KOPT-K1 (cell line): ENCODE data around the gene DACT2.

Source experiments
- H3K27ac ChIP-seq: fragments of 200-600 bp; sonication (generic); 2 replicates; pipeline ENCODE4 v1.5.1; 2016; ENCODE audit warnings: antibody characterized with exemption, mild to moderate bottlenecking, low read depth, low read length; ENCODE audit not compliant: poor library complexity, severe bottlenecking
- H3K36me3 ChIP-seq: fragments of 200-600 bp; sonication (generic); 2 replicates; pipeline ENCODE4 v1.5.1; 2017; ENCODE audit warnings: antibody characterized with exemption, mild to moderate bottlenecking, low read length, moderate library complexity; ENCODE audit not compliant: insufficient read depth
- H3K9me3 ChIP-seq: fragments of 200-600 bp; sonication (generic); 2 replicates; pipeline ENCODE4 v1.5.1; 2017; ENCODE audit warnings: antibody characterized with exemption, low read length, mild to moderate bottlenecking; ENCODE audit not compliant: insufficient read depth, poor library complexity, severe bottlenecking

DACT2 gene

DNA sequence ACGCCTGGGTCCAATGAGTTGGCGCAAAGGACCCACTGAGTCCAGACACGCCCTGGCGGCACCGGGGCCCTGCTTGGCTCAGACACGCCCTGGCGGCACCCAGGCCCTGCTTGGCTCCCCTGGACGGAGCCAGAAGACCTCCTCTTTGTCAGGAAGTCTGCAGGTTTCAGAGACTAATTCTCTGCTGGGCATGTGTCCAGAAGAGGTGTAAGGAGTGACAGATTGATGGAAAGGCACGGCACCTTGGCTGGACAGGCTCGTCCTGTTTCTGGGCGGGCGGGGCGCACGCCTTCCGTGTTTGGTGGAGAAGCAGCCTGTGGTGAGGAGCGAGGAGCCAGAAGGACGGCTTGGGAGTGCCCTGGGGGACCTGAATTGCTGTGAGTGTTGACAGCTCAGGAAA, 23.1 kb upstream of the DACT2 start:
- H3K36me3 ChIP-seq: no peaks in the 10 kb centered on the region
- no peak overlapping the region for H3K27ac ChIP-seq
- no peaks in the 10 kb centered on the region for H3K9me3 ChIP-seq

GRCh38 chr6:168341280-168341900, 21.8 kb upstream of the DACT2 start:
- Histone ChIP-seq H3K9me3 (no peaks in the 10 kb centered on the region), H3K36me3 (no peaks in the 10 kb centered on the region), H3K27ac (no peak overlapping the region)

GRCh38 chr6:168340819-168341218, 21.2 kb upstream of the DACT2 start:
- Histone ChIP-seq H3K9me3 (no peaks in the 10 kb centered on the region), H3K27ac (no peak overlapping the region), H3K36me3 (no peaks in the 10 kb centered on the region)

GRCh38 chr6:168338777-168339176, 19.2 kb upstream of the DACT2 start:
- Histone ChIP-seq H3K9me3 (no peaks in the 10 kb centered on the region), H3K36me3 (no peaks in the 10 kb centered on the region), H3K27ac (no peak overlapping the region)

DNA sequence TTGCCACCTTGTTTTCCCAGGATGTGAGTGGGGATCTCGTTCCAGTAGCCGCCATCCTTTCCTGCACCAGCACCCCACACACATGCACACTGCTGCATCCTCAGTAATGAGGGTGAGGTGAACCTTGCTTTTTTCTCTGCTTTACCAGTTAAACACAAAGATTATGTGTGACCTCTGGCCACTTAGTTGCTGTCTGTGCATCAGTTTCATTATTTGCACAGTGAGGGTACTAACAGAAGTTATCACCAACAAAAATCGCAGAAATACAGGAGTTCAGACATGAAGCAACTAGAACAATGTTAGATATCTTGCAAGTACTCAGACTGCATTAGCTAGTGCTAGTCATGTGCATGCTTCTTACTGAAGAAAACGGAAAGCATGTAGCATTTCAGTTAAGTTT, 17.4 kb upstream of the DACT2 start:
- no peaks in the 10 kb centered on the region for H3K9me3 ChIP-seq
- H3K27ac ChIP-seq: no peak overlapping the region
- H3K36me3 ChIP-seq: no peaks in the 10 kb centered on the region

GRCh38 chr6:168333989-168334388, 14.4 kb upstream of the DACT2 start:
- Histone ChIP-seq H3K9me3 (no peaks in the 10 kb centered on the region), H3K27ac (no peak overlapping the region), H3K36me3 (no peaks in the 10 kb centered on the region)

- Histone ChIP-seq H3K27ac (no peak overlapping the region), H3K36me3 (no peaks in the 10 kb centered on the region), H3K9me3 (no peaks in the 10 kb centered on the region)
These were observed 13.9 kb upstream of the DACT2 start for GRCh38 chr6:168333491-168333890.

- Histone ChIP-seq H3K36me3 (no peaks in the 10 kb centered on the region), H3K9me3 (no peaks in the 10 kb centered on the region), H3K27ac (no peak overlapping the region)
These were observed 13.5 kb upstream of the DACT2 start for GRCh38 chr6:168333039-168333438.

DNA sequence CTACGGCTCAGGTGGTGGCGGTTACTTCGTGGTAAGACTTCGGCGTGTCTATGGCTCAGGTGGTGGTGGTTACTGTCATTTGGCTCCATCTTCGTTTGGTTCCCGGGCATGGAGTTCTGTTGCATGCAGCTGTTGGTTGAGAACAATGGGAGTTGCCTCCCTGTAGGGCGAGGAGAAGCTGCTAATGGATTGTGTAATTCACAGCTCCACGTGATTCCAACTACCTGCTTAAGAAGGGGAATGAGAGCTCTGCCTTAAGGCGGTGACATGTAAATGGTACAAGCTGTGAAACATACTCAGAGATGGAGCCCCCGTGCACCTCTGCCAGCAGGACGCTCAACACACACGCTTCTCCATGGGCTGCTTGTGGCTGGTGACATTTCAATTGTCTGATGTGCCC, 12.4 kb upstream of the DACT2 start:
- Histone ChIP-seq H3K36me3 (no peaks in the 10 kb centered on the region), H3K27ac (no peak overlapping the region), H3K9me3 (no peaks in the 10 kb centered on the region)

DNA sequence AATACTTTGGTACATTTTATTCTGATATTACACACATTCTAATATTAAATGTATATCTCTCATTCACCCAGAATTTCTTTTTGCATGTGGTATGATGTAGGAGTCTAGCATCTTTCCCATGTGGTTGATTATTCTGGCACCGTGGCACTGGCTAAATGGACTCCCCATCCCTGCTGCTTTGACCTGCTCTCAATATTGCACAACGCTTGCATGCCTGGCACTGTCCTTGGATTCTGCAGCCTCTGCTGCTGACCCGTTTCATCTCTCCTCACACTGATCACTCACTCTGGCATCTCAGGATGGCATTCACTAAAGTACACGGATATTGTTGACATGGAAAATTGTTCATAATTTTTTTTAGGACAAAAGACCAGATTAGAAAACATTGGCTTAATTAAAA, 11.5 kb upstream of the DACT2 start:
- Histone ChIP-seq H3K27ac (no peak overlapping the region), H3K9me3 (no peaks in the 10 kb centered on the region), H3K36me3 (no peaks in the 10 kb centered on the region)

DNA sequence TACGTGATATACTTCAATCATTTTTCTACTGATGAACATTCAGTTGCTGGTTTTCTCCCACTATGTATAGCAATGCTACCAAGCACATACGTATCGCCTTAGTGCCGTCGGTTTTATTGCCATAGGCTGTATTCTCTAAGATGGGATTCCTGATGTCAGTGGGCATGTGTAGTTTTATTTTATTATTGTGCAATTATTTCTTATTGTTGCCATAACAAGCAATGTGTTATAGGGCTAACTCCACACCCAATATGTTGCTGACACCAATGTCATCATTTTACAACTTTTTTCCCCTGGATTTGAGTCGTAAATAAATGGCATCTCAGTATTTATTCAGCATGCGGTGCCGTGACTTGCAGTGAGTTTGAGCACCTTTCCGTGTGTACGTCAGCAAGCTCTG, 10.8 kb upstream of the DACT2 start:
- no peak overlapping the region for H3K27ac ChIP-seq
- no peaks in the 10 kb centered on the region for H3K36me3 ChIP-seq
- no peaks in the 10 kb centered on the region for H3K9me3 ChIP-seq

DNA sequence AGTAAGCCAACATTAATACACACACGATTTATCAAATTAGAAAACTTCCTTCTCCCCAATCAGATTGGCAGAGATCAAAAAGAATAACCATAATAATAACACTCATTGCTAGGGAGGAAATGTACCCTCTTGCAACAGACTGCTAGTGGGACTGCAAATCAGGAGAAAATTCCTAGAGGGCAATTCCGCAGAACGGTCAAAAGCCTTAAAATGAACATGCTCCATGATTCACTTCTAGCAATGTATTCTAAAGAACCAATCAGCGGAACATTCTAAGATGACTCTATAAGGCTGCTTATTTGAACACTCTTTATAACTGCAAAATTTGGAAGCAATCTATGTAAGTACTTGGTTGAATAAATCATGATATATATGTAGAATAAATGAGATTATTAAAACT, 8.5 kb upstream of the DACT2 start:
- no peak overlapping the region for H3K27ac ChIP-seq
- no peaks in the 10 kb centered on the region for H3K36me3 ChIP-seq
- no peaks in the 10 kb centered on the region for H3K9me3 ChIP-seq

DNA sequence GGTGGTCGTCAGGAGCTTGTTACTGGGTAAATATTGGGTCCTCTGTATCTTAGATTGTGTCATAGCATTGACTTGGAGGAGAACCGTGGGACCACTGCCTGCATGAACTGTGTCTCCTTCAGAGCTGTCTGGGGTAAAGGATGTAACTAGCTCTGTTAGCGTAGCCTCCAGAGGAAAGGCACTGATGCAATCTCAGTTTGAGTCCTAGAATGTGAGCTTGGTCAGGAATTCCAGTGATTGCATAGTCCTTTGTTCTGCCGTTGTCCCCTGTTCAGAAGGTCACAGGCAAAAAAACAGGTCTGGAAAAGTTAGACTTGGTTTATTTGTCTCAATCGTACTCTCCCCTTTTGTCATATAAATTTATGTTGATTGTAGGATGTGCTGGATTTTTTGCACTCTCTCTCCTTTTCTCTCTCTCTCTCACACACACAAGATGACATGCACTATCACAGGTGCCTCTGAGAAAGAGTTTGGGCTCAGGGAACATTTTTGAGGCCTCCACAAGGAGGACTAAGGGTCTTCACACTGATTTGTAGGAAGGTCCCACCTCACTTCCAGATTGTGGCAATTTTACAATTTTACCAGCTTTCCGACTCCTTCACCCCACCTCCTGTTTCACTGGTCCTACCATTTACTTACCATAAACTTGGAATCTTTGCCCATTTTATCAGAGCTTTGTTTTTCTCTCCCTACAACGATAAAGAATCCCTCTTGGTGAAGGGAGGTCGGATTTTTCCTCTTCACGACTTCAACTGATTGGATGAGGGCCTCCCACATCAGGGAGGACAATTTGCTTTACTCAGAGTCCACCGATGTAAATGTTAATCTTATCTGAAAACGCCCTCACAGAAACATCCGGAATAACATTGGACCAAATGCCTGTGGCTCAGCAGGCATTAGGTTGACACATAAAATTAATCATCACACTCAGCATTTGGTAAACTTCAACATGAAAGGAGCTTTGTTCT, 7.0 kb upstream of the DACT2 start:
- H3K27ac ChIP-seq: no peak overlapping the region
- no peaks in the 10 kb centered on the region for H3K36me3 ChIP-seq

DNA sequence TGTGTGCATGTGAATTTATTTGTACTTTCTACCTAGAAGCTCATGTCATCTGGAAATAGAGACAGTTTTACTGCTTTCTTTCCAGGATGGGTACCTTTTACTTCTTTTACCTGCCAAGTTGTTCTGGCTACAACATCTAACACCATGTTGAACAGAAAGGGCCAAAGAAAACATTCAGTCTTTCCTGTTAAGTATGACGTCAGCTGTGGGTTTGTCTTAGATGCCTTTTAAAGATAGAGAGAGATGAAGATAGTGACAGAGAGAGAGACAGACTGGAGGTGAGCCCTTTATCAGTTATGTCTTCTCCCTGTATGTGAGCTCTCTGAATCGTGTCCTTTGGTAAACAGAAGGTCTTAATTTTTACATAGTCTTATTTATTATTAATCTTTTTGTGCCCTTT, 3.4 kb upstream of the DACT2 start:
- H3K36me3 ChIP-seq: no peaks in the 10 kb centered on the region
- peaks cover 6% of the 10 kb centered on the region for H3K9me3 ChIP-seq
- no peak overlapping the region for H3K27ac ChIP-seq

More for the DNA sequence above, 7.0 kb upstream of the DACT2 start:
- no peaks in the 10 kb centered on the region for H3K9me3 ChIP-seq

DNA sequence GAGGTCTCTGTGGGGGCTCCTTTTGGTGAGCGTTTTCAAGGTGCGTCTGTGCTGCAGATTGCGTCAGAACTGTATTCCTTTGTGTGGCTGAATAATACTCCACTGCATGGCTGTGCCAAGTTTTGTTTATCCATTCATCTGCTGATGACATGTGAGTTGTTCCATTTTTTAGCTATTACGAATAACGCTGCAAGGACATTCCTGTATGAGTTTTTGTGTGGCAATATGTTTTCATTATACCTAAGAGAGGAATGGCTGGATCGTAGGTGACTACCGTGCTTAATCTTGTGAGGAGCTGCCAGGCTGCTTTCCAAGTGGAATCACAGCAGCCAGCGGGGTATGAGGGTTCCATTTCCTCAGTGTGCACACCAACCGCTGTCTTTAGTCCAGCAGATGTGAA, 1.1 kb upstream of the DACT2 start:
- H3K36me3 ChIP-seq: no peaks in the 10 kb centered on the region
- H3K9me3 ChIP-seq: peaks cover 6% of the 10 kb centered on the region
- H3K27ac ChIP-seq: no peak overlapping the region
